Measurements from ENCODE around the gene PFDN6.

The PFDN6 gene

GRCh38 chr6:33314943-33315792 lies 25.8 kb downstream of the PFDN6 start:
- Mint-ChIP-seq H3K27me3 (ENCODE audit: low read depth) (no peaks in the 10 kb centered on the region), H3K4me3 (peak overlapping the region; percentile 99), H3K36me3 (ENCODE audit: low read depth) (peaks cover 59% of the 10 kb centered on the region), H3K27ac (peak overlapping the region; percentile 98), H3K4me1 (ENCODE audit: low read depth) (peaks cover 55% of the 10 kb centered on the region), H3K9me3 (no peaks in the 10 kb centered on the region)

GRCh38 chr6:33315793-33316602 lies 26.6 kb downstream of the PFDN6 start:
- Mint-ChIP-seq H3K27me3 (ENCODE audit: low read depth) (no peaks in the 10 kb centered on the region), H3K4me1 (ENCODE audit: low read depth) (peaks cover 57% of the 10 kb centered on the region), H3K27ac (peak overlapping the region; percentile 63), H3K9me3 (no peaks in the 10 kb centered on the region), H3K4me3 (peak overlapping the region; percentile 99), H3K36me3 (ENCODE audit: low read depth) (peaks cover 64% of the 10 kb centered on the region)

GRCh38 chr6:33316603-33317418 lies 27.4 kb downstream of the PFDN6 start:
- Mint-ChIP-seq H3K9me3 (no peaks in the 10 kb centered on the region), H3K4me3 (peak overlapping the region; percentile 99), H3K27me3 (ENCODE audit: low read depth) (no peaks in the 10 kb centered on the region), H3K36me3 (ENCODE audit: low read depth) (peaks cover 65% of the 10 kb centered on the region), H3K4me1 (ENCODE audit: low read depth) (peaks cover 57% of the 10 kb centered on the region), H3K27ac (peak overlapping the region; percentile 45)

GRCh38 chr6:33317419-33317668 lies 27.9 kb downstream of the PFDN6 start:
- peaks cover 65% of the 10 kb centered on the region for H3K36me3 Mint-ChIP-seq (ENCODE audit: low read depth)
- H3K9me3 Mint-ChIP-seq, result no peaks in the 10 kb centered on the region
- peaks cover 56% of the 10 kb centered on the region for H3K4me1 Mint-ChIP-seq (ENCODE audit: low read depth)
- H3K27me3 Mint-ChIP-seq (ENCODE audit: low read depth), result no peaks in the 10 kb centered on the region
- H3K27ac Mint-ChIP-seq, result peak overlapping the region; percentile 45
- H3K4me3 Mint-ChIP-seq, result peak overlapping the region; percentile 99

- H3K4me1 Mint-ChIP-seq (ENCODE audit: low read depth), result peaks cover 53% of the 10 kb centered on the region
- H3K27ac Mint-ChIP-seq, result peak within 1 kb of the TSS; percentile 95
- peaks cover 62% of the 10 kb centered on the region for H3K36me3 Mint-ChIP-seq (ENCODE audit: low read depth)
Measured at GRCh38 chr6:33317669-33318425, 28.4 kb downstream of the PFDN6 start, which contains the start of gene ZBTB22. TSS of gene ZBTB22 (minus strand) at chr6:33317744. CDS start at chr6:33316916, 828 bp downstream.

GRCh38 chr6:33318426-33319073 lies 29.1 kb downstream of the PFDN6 start:
- peak overlapping the region; percentile 99 for H3K4me3 Mint-ChIP-seq
- H3K9me3 Mint-ChIP-seq, result no peaks in the 10 kb centered on the region
- H3K4me1 Mint-ChIP-seq (ENCODE audit: low read depth), result peaks cover 56% of the 10 kb centered on the region
- no peaks in the 10 kb centered on the region for H3K27me3 Mint-ChIP-seq (ENCODE audit: low read depth)
- peaks cover 55% of the 10 kb centered on the region for H3K36me3 Mint-ChIP-seq (ENCODE audit: low read depth)
- peak overlapping the region; percentile 95 for H3K27ac Mint-ChIP-seq

More at GRCh38 chr6:33317669-33318425, 28.4 kb downstream of the PFDN6 start, which contains the start of gene ZBTB22:
- Mint-ChIP-seq H3K9me3 (no peaks in the 10 kb centered on the region), H3K4me3 (peak within 1 kb of the TSS; percentile 99), H3K27me3 (ENCODE audit: low read depth) (no peaks in the 10 kb centered on the region)

- no peaks in the 10 kb centered on the region for H3K9me3 Mint-ChIP-seq
- no peaks in the 10 kb centered on the region for H3K27me3 Mint-ChIP-seq (ENCODE audit: low read depth)
- H3K27ac Mint-ChIP-seq, result peak overlapping the region; percentile 62
- H3K4me3 Mint-ChIP-seq, result peak overlapping the region; percentile 99
- H3K36me3 Mint-ChIP-seq (ENCODE audit: low read depth), result peaks cover 48% of the 10 kb centered on the region
- peaks cover 57% of the 10 kb centered on the region for H3K4me1 Mint-ChIP-seq (ENCODE audit: low read depth)
Measured at GRCh38 chr6:33319939-33320314, 30.5 kb downstream of the PFDN6 start.

GRCh38 chr6:33320315-33321181 lies 31.1 kb downstream of the PFDN6 start:
- Mint-ChIP-seq H3K4me3 (peak overlapping the region; percentile 99), H3K4me1 (ENCODE audit: low read depth) (peaks cover 55% of the 10 kb centered on the region), H3K27ac (peak overlapping the region; percentile 22), H3K36me3 (ENCODE audit: low read depth) (peaks cover 48% of the 10 kb centered on the region), H3K27me3 (ENCODE audit: low read depth) (no peaks in the 10 kb centered on the region), H3K9me3 (no peaks in the 10 kb centered on the region)

GRCh38 chr6:33321227-33321626 lies 31.8 kb downstream of the PFDN6 start:
- Mint-ChIP-seq H3K27ac (peak overlapping the region; percentile 66), H3K36me3 (ENCODE audit: low read depth) (peaks cover 44% of the 10 kb centered on the region), H3K9me3 (no peaks in the 10 kb centered on the region), H3K4me1 (ENCODE audit: low read depth) (peaks cover 51% of the 10 kb centered on the region), H3K4me3 (peak overlapping the region; percentile 82), H3K27me3 (ENCODE audit: low read depth) (no peaks in the 10 kb centered on the region)

- peaks cover 35% of the 10 kb centered on the region for H3K36me3 Mint-ChIP-seq (ENCODE audit: low read depth)
- peak overlapping the region; percentile 96 for H3K27ac Mint-ChIP-seq
- H3K9me3 Mint-ChIP-seq, result no peaks in the 10 kb centered on the region
- H3K4me3 Mint-ChIP-seq, result peak overlapping the region; percentile 97
- peaks cover 38% of the 10 kb centered on the region for H3K4me1 Mint-ChIP-seq (ENCODE audit: low read depth)
- no peaks in the 10 kb centered on the region for H3K27me3 Mint-ChIP-seq (ENCODE audit: low read depth)
Measured at GRCh38 chr6:33323623-33323948, 34.2 kb downstream of the PFDN6 start.

- Mint-ChIP-seq H3K27me3 (ENCODE audit: low read depth) (no peaks in the 10 kb centered on the region), H3K36me3 (ENCODE audit: low read depth) (peaks cover 31% of the 10 kb centered on the region), H3K9me3 (no peaks in the 10 kb centered on the region), H3K4me1 (ENCODE audit: low read depth) (peaks cover 34% of the 10 kb centered on the region), H3K4me3 (peak overlapping the region; percentile 97), H3K27ac (peak overlapping the region; percentile 96)
Measured at GRCh38 chr6:33324125-33324524, 34.7 kb downstream of the PFDN6 start.

- Mint-ChIP-seq H3K4me1 (ENCODE audit: low read depth) (peaks cover 6% of the 10 kb centered on the region), H3K27ac (no peak overlapping the region), H3K4me3 (no peak overlapping the region), H3K9me3 (no peaks in the 10 kb centered on the region), H3K36me3 (ENCODE audit: low read depth) (no peaks in the 10 kb centered on the region), H3K27me3 (ENCODE audit: low read depth) (no peaks in the 10 kb centered on the region)
Measured at GRCh38 chr6:33329058-33329457, 39.7 kb downstream of the PFDN6 start.

GRCh38 chr6:33330736-33331135 lies 41.3 kb downstream of the PFDN6 start:
- H3K4me3 Mint-ChIP-seq, result no peak overlapping the region
- peaks cover 4% of the 10 kb centered on the region for H3K4me1 Mint-ChIP-seq (ENCODE audit: low read depth)
- no peak overlapping the region for H3K27ac Mint-ChIP-seq
- no peaks in the 10 kb centered on the region for H3K9me3 Mint-ChIP-seq
- H3K36me3 Mint-ChIP-seq (ENCODE audit: low read depth), result no peaks in the 10 kb centered on the region
- H3K27me3 Mint-ChIP-seq (ENCODE audit: low read depth), result no peaks in the 10 kb centered on the region

Data from T-helper 1 cell treated with Interleukin-12 subunit alpha and Interleukin-12 subunit beta and Interleukin-4 antibody, amounts not matched to agents 30 μg/mL and 1 μg/mL, for 36 hours (primary cell).